Measurements from ENCODE around the gene PRKCH. TPM values are rescaled to one million over a fixed set of nuclear protein-coding genes. Genes with fewer than 3 reads are reported as not detected.
A peak's percentile ranks its signal among the peaks of the same experiment; 100 is the strongest.

Gene PRKCH
- total RNA-seq, 2 donors from 2014 or later, result 7.2 to 8.6 TPM

- Mint-ChIP-seq H3K36me3 (ENCODE audit: low read depth) (no peaks in the 10 kb centered on the region), H3K4me3 (no peak overlapping the region), H3K27ac (peak overlapping the region; percentile 77), H3K9me3 (no peaks in the 10 kb centered on the region), H3K4me1 (peaks cover 25% of the 10 kb centered on the region), H3K27me3 (ENCODE audit: insufficient read depth) (no peaks in the 10 kb centered on the region)
- Histone ChIP-seq H3K27me3 (ENCODE audit: control insufficient read depth, insufficient read depth, low read length, poor library complexity, severe bottlenecking) (no peaks in the 10 kb centered on the region), H3K27ac (ENCODE audit: low read depth, low read length) (no peak overlapping the region), H3K4me1 (ENCODE audit: control insufficient read depth, insufficient read depth, low read length) (peaks cover 9% of the 10 kb centered on the region), H3K36me3 (ENCODE audit: control insufficient read depth, insufficient read depth, low read length) (no peaks in the 10 kb centered on the region), H3K4me3 (ENCODE audit: low read length) (no peak overlapping the region), H3K9me3 (ENCODE audit: control insufficient read depth, low read length) (no peaks in the 10 kb centered on the region), H3K9ac (ENCODE audit: extremely low read depth, low read length, poor library complexity, severe bottlenecking) (no peak overlapping the region)
- 69% methylated on average over 2 of the region's 2 CpGs; no CpG with 5 or more reads in 1 of the 2 experiments for WGBS, 2 experiments (ENCODE audit: insufficient coverage in 1 of 2, insufficient read length in 1 of 2)
- no peak for DNase-seq
- no peak for TF ChIP-seq CTCF (conservative IDR thresholded peaks at IDR 0.05)
Observed at GRCh38 chr14:61438497-61438859, 117.1 kb downstream of the PRKCH start.

GRCh38 chr14:61438860-61439765 is 117.7 kb downstream of the PRKCH start:
- H3K9me3 Mint-ChIP-seq, result no peaks in the 10 kb centered on the region
- peak overlapping the region; percentile 8 for H3K4me3 Mint-ChIP-seq
- H3K27me3 Mint-ChIP-seq (ENCODE audit: insufficient read depth), result no peaks in the 10 kb centered on the region
- Histone ChIP-seq H3K27me3 (ENCODE audit: control insufficient read depth, insufficient read depth, low read length, poor library complexity, severe bottlenecking) (no peaks in the 10 kb centered on the region), H3K4me1 (ENCODE audit: control insufficient read depth, insufficient read depth, low read length) (peaks cover 9% of the 10 kb centered on the region), H3K9ac (ENCODE audit: extremely low read depth, low read length, poor library complexity, severe bottlenecking) (no peak overlapping the region), H3K9me3 (ENCODE audit: control insufficient read depth, low read length) (no peaks in the 10 kb centered on the region), H3K4me3 (ENCODE audit: low read length) (no peak overlapping the region), H3K36me3 (ENCODE audit: control insufficient read depth, insufficient read depth, low read length) (no peaks in the 10 kb centered on the region), H3K27ac (ENCODE audit: low read depth, low read length) (no peak overlapping the region)
- DNase-seq, result peak; percentile 76
- 44 to 49% methylated on average over 5 to 12 of the region's 12 CpGs for WGBS, 2 experiments (ENCODE audit: insufficient coverage in 1 of 2, insufficient read length in 1 of 2)
- H3K36me3 Mint-ChIP-seq (ENCODE audit: low read depth), result no peaks in the 10 kb centered on the region
- TF ChIP-seq CTCF (conservative IDR thresholded peaks at IDR 0.05), result peak; percentile 32
- peak overlapping the region; percentile 77 for H3K27ac Mint-ChIP-seq
- peaks cover 25% of the 10 kb centered on the region for H3K4me1 Mint-ChIP-seq

- H3K36me3 Mint-ChIP-seq (ENCODE audit: low read depth), result no peaks in the 10 kb centered on the region
- TF ChIP-seq CTCF (conservative IDR thresholded peaks at IDR 0.05), result no peak
- Histone ChIP-seq H3K4me3 (ENCODE audit: low read length) (no peak overlapping the region), H3K36me3 (ENCODE audit: control insufficient read depth, insufficient read depth, low read length) (no peaks in the 10 kb centered on the region), H3K9ac (ENCODE audit: extremely low read depth, low read length, poor library complexity, severe bottlenecking) (no peak overlapping the region), H3K4me1 (ENCODE audit: control insufficient read depth, insufficient read depth, low read length) (peaks cover 9% of the 10 kb centered on the region), H3K9me3 (ENCODE audit: control insufficient read depth, low read length) (no peaks in the 10 kb centered on the region), H3K27ac (ENCODE audit: low read depth, low read length) (no peak overlapping the region), H3K27me3 (ENCODE audit: control insufficient read depth, insufficient read depth, low read length, poor library complexity, severe bottlenecking) (no peaks in the 10 kb centered on the region)
- peaks cover 25% of the 10 kb centered on the region for H3K4me1 Mint-ChIP-seq
- H3K4me3 Mint-ChIP-seq, result no peak overlapping the region
- no peak for DNase-seq
- H3K27me3 Mint-ChIP-seq (ENCODE audit: insufficient read depth), result no peaks in the 10 kb centered on the region
- WGBS, 2 experiments (ENCODE audit: insufficient coverage in 1 of 2, insufficient read length in 1 of 2), result 88 to 89% methylated on average over 3 to 4 of the region's 4 CpGs
- H3K9me3 Mint-ChIP-seq, result no peaks in the 10 kb centered on the region
- H3K27ac Mint-ChIP-seq, result peak overlapping the region; percentile 77
Observed at GRCh38 chr14:61439779-61440418, 118.5 kb downstream of the PRKCH start.

Measured in endodermal cell (in vitro differentiated cells).